Measurements from ENCODE around the gene GUCY2D. TPM values are rescaled to one million over a fixed set of nuclear protein-coding genes. Genes with fewer than 3 reads are reported as not detected.
A peak's percentile ranks its signal among the peaks of the same experiment; 100 is the strongest.

Gene GUCY2D
- total RNA-seq, 1 experiment from 2014 or later = 1.7 TPM

DNA sequence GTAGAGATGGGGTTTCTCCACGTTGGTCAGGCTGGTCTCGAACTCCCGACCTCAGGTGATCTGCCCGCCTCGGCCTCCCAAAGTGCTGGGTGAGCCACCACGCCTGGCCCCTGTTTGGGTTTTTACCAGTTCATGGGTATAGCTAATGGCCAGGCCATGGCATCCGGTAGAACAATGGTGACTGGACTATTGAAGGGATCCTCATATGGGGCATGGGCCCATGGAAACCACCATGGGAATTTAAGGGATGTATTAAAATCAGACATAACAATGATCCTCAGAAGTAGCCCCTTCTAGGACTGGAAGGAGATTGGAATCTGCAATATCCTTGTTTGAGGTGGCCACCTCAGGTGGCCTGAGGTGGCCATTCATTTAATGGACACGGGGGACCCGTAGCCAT, 17.5 kb upstream of the GUCY2D start:
- Histone ChIP-seq H3K27me3 (replicated peaks; ENCODE audit: control insufficient read depth, insufficient read depth, low read length) (no peaks in the 10 kb centered on the region), H3K4me3 (ENCODE audit: low read depth, low read length) (no peak overlapping the region), H3K4me1 (no peaks in the 10 kb centered on the region), H3K9me3 (no peaks in the 10 kb centered on the region), H3K36me3 (ENCODE audit: control insufficient read depth, insufficient read depth, low read length) (no peaks in the 10 kb centered on the region)
- H3K36me3 Mint-ChIP-seq (ENCODE audit: insufficient read depth, unreplicated experiment) = no peaks in the 10 kb centered on the region
- intact Hi-C loops (cut with micrococcal nuclease; ENCODE audit: unreplicated experiment) = loop anchor here (10.0 kb wide), 1 partner anchor 240 kb away; no protein-coding TSS in a partner anchor
- no peak overlapping the region for H3K27ac Mint-ChIP-seq (ENCODE audit: unreplicated experiment)
- H3K9me3 Mint-ChIP-seq (ENCODE audit: unreplicated experiment) = no peaks in the 10 kb centered on the region
- no peaks in the 10 kb centered on the region for H3K27me3 Mint-ChIP-seq (ENCODE audit: insufficient read depth, unreplicated experiment)
- BruUV-seq (replicated peaks) = no TSS peak
- no peak for DNase-seq
- CTCF ChIA-PET = no interaction called here
- POLR2A ChIA-PET = no interaction called here
- TF ChIP-seq, protein P1, sequence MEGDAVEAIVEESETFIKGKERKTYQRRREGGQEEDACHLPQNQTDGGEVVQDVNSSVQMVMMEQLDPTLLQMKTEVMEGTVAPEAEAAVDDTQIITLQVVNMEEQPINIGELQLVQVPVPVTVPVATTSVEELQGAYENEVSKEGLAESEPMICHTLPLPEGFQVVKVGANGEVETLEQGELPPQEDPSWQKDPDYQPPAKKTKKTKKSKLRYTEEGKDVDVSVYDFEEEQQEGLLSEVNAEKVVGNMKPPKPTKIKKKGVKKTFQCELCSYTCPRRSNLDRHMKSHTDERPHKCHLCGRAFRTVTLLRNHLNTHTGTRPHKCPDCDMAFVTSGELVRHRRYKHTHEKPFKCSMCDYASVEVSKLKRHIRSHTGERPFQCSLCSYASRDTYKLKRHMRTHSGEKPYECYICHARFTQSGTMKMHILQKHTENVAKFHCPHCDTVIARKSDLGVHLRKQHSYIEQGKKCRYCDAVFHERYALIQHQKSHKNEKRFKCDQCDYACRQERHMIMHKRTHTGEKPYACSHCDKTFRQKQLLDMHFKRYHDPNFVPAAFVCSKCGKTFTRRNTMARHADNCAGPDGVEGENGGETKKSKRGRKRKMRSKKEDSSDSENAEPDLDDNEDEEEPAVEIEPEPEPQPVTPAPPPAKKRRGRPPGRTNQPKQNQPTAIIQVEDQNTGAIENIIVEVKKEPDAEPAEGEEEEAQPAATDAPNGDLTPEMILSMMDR (IDR thresholded peaks at IDR 0.05; ENCODE audit: insufficient read depth in 1 of 2, low read depth in 1 of 2, low read length in 1 of 2, severe bottlenecking in 1 of 2, unreplicated experiment in 1 of 2) = no peak
- no peaks in the 10 kb centered on the region for H3K4me1 Mint-ChIP-seq (ENCODE audit: low read depth, unreplicated experiment)
- no peak overlapping the region for H3K4me3 Mint-ChIP-seq (ENCODE audit: unreplicated experiment)

DNA sequence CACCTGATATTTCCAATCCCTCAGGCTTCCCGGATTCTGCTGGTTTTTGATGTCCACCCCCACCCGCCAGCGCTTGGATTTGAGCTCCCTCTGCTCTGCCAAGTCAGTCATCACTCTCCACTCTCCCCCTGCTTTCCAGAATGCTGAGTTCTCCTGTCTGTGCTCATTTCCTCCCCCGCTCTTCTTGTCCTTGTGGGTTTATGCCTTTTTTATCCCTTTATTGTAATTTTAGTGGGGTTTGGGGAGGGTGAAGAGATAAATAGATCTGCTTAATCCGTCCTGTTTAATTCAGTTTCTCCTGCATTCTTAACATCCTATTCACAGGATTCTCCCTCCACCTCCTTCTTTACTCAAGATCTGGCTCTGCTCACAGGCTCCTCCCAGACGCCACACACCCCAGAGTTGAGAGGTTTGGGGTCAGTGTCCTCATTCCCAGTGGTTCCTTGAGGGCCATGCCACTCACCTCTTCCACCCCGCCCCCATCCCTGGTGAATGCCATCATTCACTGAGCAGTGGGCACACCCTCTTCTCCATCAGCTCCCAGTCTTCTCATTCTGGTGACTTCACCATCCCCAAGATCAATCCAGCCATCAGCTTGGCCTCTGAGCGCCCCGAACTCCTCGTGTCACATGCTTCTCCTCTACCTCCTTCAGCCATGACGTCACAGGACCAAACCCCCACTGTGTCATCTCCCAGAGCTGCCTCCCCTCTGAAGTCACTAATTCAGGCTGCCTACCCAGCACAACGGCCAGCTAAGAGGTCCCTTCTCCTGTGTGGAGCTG, 15.1 kb upstream of the GUCY2D start:
- H3K4me3 ChIP-seq (ENCODE audit: low read depth, low read length) = no peak overlapping the region
- DNase-seq = no peak
- H3K36me3 ChIP-seq (ENCODE audit: control insufficient read depth, insufficient read depth, low read length) = no peaks in the 10 kb centered on the region
- no peaks in the 10 kb centered on the region for H3K4me1 ChIP-seq
- Mint-ChIP-seq H3K27me3 (ENCODE audit: insufficient read depth, unreplicated experiment) (no peaks in the 10 kb centered on the region), H3K9me3 (ENCODE audit: unreplicated experiment) (no peaks in the 10 kb centered on the region), H3K4me3 (ENCODE audit: unreplicated experiment) (no peak overlapping the region), H3K4me1 (ENCODE audit: low read depth, unreplicated experiment) (no peaks in the 10 kb centered on the region), H3K27ac (ENCODE audit: unreplicated experiment) (no peak overlapping the region), H3K36me3 (ENCODE audit: insufficient read depth, unreplicated experiment) (no peaks in the 10 kb centered on the region)
- POLR2A ChIA-PET = no interaction called here
- H3K9me3 ChIP-seq = no peaks in the 10 kb centered on the region
- CTCF ChIA-PET = no interaction called here
- H3K27me3 ChIP-seq (replicated peaks; ENCODE audit: control insufficient read depth, insufficient read depth, low read length) = no peaks in the 10 kb centered on the region
- no TSS peak for BruUV-seq (replicated peaks)
- intact Hi-C loops (cut with micrococcal nuclease; ENCODE audit: unreplicated experiment) = loop anchor here (10.0 kb wide), 1 partner anchor 243 kb away; no protein-coding TSS in a partner anchor
- TF ChIP-seq, protein P1 (IDR thresholded peaks at IDR 0.05; ENCODE audit: insufficient read depth in 1 of 2, low read depth in 1 of 2, low read length in 1 of 2, severe bottlenecking in 1 of 2, unreplicated experiment in 1 of 2) = no peak

DNA sequence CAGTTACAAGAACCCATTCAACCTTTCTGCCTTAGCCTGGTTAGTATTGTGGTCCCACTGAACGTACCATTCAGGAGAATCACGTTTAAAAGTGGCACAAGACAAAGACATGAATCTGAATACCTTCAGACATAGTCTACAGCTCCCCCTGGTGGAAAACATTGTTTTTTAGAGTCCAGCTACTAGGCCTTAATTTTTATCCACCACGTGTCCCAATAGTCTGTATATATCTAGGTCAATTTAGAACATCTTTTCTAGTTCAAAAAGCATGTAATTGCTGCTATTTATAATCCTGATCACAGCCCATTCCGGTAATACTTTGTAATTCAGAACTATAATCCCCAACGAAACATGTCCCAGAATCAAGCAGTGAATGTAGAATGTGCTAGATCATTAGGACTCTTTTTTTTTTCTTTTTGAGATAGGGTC, 13.7 kb upstream of the GUCY2D start:
- BruUV-seq (replicated peaks) = no TSS peak

More for the DNA sequence above, 13.7 kb upstream of the GUCY2D start:
- no peaks in the 10 kb centered on the region for H3K36me3 ChIP-seq (ENCODE audit: control insufficient read depth, insufficient read depth, low read length)
- intact Hi-C loops (cut with micrococcal nuclease; ENCODE audit: unreplicated experiment) = loop anchor here (10.0 kb wide), 1 partner anchor 244 kb away; no protein-coding TSS in a partner anchor
- H3K4me3 Mint-ChIP-seq (ENCODE audit: unreplicated experiment) = peak overlapping the region; percentile 61
- no peaks in the 10 kb centered on the region for H3K27me3 ChIP-seq (replicated peaks; ENCODE audit: control insufficient read depth, insufficient read depth, low read length)
- no peaks in the 10 kb centered on the region for H3K27me3 Mint-ChIP-seq (ENCODE audit: insufficient read depth, unreplicated experiment)
- no peaks in the 10 kb centered on the region for H3K9me3 ChIP-seq
- ChIA-PET CTCF (interaction anchor here (0.5 to 2.6 kb wide), 10 partner anchors 44 to 686 kb away, joined by 3 to 21 read pairs (median 4); partner anchors contain the start of gene RNF227), POLR2A (interaction anchor here (0.6 kb wide), 1 partner anchor 76 kb away, joined by 4 read pairs; no protein-coding TSS in a partner anchor)
- TF ChIP-seq, protein P1 (IDR thresholded peaks at IDR 0.05; ENCODE audit: insufficient read depth in 1 of 2, low read depth in 1 of 2, low read length in 1 of 2, severe bottlenecking in 1 of 2, unreplicated experiment in 1 of 2) = peak; percentile 28 to 31
- no peaks in the 10 kb centered on the region for H3K4me1 Mint-ChIP-seq (ENCODE audit: low read depth, unreplicated experiment)
- H3K4me1 ChIP-seq = no peaks in the 10 kb centered on the region
- H3K4me3 ChIP-seq (ENCODE audit: low read depth, low read length) = no peak overlapping the region
- H3K27ac Mint-ChIP-seq (ENCODE audit: unreplicated experiment) = no peak overlapping the region
- H3K36me3 Mint-ChIP-seq (ENCODE audit: insufficient read depth, unreplicated experiment) = no peaks in the 10 kb centered on the region
- H3K9me3 Mint-ChIP-seq (ENCODE audit: unreplicated experiment) = no peaks in the 10 kb centered on the region
- DNase-seq = peak in 1 of 2 experiments; percentile 69

Data from Caco-2 (cell line).